K562 (cell line): Measurements from ENCODE around the gene KMT5B. TPM values are rescaled to one million over a fixed set of nuclear protein-coding genes. Genes with fewer than 3 reads are reported as not detected.

Experiments
- ATAC-seq: fragments of 200-7000 bp; cut with Tn5 transposase; 3 replicates; pipeline ENCODE4 v1.9.1; 2020; ENCODE audit warnings: moderate library complexity
- BruUV-seq: library from RNA; stranded (reverse); fragments of 400-500 nt; replicated peaks from 2 replicates; lab custom pipeline; 2021; lab: Mats Ljungman, UMichigan
- CTCF ChIA-PET: fragments of 300-600 bp; formaldehyde crosslinking; extraction: SDS; loops from one replicate; lab custom pipeline; 2021; ENCODE audit warnings: low intra/inter-chr PET ratio; lab: Yijun Ruan, JAX
- POLR2A ChIA-PET: fragments of 300-600, 350-650 bp; sonication (Branson Sonifier 250); formaldehyde crosslinking; extraction: SDS; loops from one replicate; lab custom pipeline; 2021; ENCODE audit warnings: antibody characterized with exemption, inconsistent platforms; lab: Yijun Ruan, JAX
- DNase-seq, 4 experiments: peaks; one replicate each; pipeline versions ENCODE4 v3.0.0 to v3.0.0-alpha.2; 2011 to 2018; ENCODE audit warnings: low spot score in 3 of 4, mixed read lengths in 3 of 4; ENCODE audit errors: extremely low read depth in 1 of 4
- FAIRE-seq: peaks from 2 replicates; lab custom pipeline; 2011; peaks lifted over from hg19 to GRCh38; lab: Jason Lieb, UNC
- H2AFZ ChIP-seq: 2 replicates; pipeline ENCODE4 v1.6.0; 2011; ENCODE audit warnings: low read depth, low read length, control low read depth, inconsistent platforms
- H3K27ac ChIP-seq: fragments of 200-600 bp; 3 replicates; pipeline ENCODE4 v1.8.0; 2011; ENCODE audit warnings: low read depth, mild to moderate bottlenecking, control low read depth, inconsistent platforms, low read length, moderate library complexity, mixed read lengths; ENCODE audit errors: extremely low read depth
- H3K27me3 ChIP-seq, 2 experiments: fragments of 300-600 bp in 1 of 2; 2 replicates in 1 of 2; 3 replicates in 1 of 2; pipeline versions ENCODE4 v1.6.0 to v1.8.0; 2011; ENCODE audit warnings: inconsistent platforms in 2 of 2, low read length in 2 of 2, mild to moderate bottlenecking in 1 of 2, mixed read lengths in 1 of 2, moderate library complexity in 1 of 2; ENCODE audit not compliant: control insufficient read depth in 2 of 2, insufficient read depth in 2 of 2
- H3K36me3 ChIP-seq: fragments of 300-600 bp; 3 replicates; pipeline ENCODE4 v1.8.0; 2011; ENCODE audit warnings: mild to moderate bottlenecking, low read length, inconsistent platforms; ENCODE audit not compliant: control insufficient read depth, insufficient read depth
- H3K4me1 ChIP-seq, 2 experiments: fragments of 200-600 bp in 1 of 2; replicated peaks in 1 of 2; 2 replicates in 1 of 2; 3 replicates in 1 of 2; pipeline versions ENCODE4 v1.5.1 to v1.8.0; 2011; ENCODE audit warnings: inconsistent platforms in 2 of 2, low read length in 2 of 2, mild to moderate bottlenecking in 1 of 2, mixed read lengths in 1 of 2, moderate library complexity in 1 of 2; ENCODE audit not compliant: control insufficient read depth in 2 of 2, insufficient read depth in 2 of 2
- H3K4me2 ChIP-seq: 2 replicates; pipeline ENCODE4 v1.6.1; 2011; ENCODE audit warnings: low read length, control low read depth, inconsistent platforms, mixed read lengths; ENCODE audit not compliant: insufficient read depth
- H3K4me3 ChIP-seq: fragments of 200-600 bp; sonication (generic), shearing (Covaris generic); 2 replicates; pipeline ENCODE4 v1.5.1; 2016; ENCODE audit warnings: control low read depth, inconsistent platforms
- H3K79me2 ChIP-seq: fragments of 200-600 bp; 3 replicates; pipeline ENCODE4 v1.8.0; 2011; ENCODE audit warnings: low read length, inconsistent platforms; ENCODE audit not compliant: control insufficient read depth, insufficient read depth
- H3K9ac ChIP-seq, 2 experiments: 2 replicates each; pipeline versions ENCODE4 v1.6.0 to v1.6.1; 2011; ENCODE audit warnings: low read depth in 2 of 2, low read length in 2 of 2, control low read depth in 1 of 2, inconsistent platforms in 1 of 2, mild to moderate bottlenecking in 1 of 2, mixed read lengths in 1 of 2; ENCODE audit not compliant: insufficient read depth in 1 of 2
- H3K9me1 ChIP-seq: one replicate; pipeline ENCODE4 v1.6.0; 2011; ENCODE audit warnings: inconsistent platforms, mild to moderate bottlenecking, low read length, moderate library complexity; ENCODE audit not compliant: control insufficient read depth, insufficient read depth
- H3K9me3 ChIP-seq: replicated peaks from 2 replicates; pipeline ENCODE4 v1.5.1; 2011; ENCODE audit warnings: low read depth, low read length, inconsistent platforms; ENCODE audit not compliant: control insufficient read depth, insufficient read depth
- H4K20me1 ChIP-seq: replicated peaks from 2 replicates; pipeline ENCODE4 v1.6.1; 2011; ENCODE audit warnings: low read length, inconsistent platforms, mixed read lengths; ENCODE audit not compliant: control insufficient read depth, insufficient read depth
- ATF4 ChIP-seq: fragments of 450-650 bp; formaldehyde crosslinking; IDR thresholded peaks from 2 replicates; pipeline ENCODE4 v1.4.0; 2022; ENCODE audit warnings: mild to moderate bottlenecking, moderate library complexity
- CBFA2T2 ChIP-seq: fragments of 450-650 bp; conservative IDR thresholded peaks from 2 replicates; pipeline ENCODE4 v1.6.1; 2017; ENCODE audit warnings: mild to moderate bottlenecking
- CHD2 ChIP-seq: IDR thresholded peaks from 2 replicates; pipeline ENCODE4 v1.6.1; 2011; ENCODE audit warnings: low read depth, low read length
- GABPB1 ChIP-seq: sonication (generic); formaldehyde crosslinking; IDR thresholded peaks from 2 replicates; pipeline ENCODE4 v1.8.0; 2022; ENCODE audit warnings: mild to moderate bottlenecking, missing genetic modification reagents
- POLR2AphosphoS2 ChIP-seq: IDR thresholded peaks from 2 replicates; pipeline ENCODE4 v1.6.1; 2012; ENCODE audit warnings: low read length, improper control_type of control experiment
- POLR2B ChIP-seq: fragments of 450-650 bp; IDR thresholded peaks from 2 replicates; pipeline ENCODE4 v1.6.1; 2018; ENCODE audit warnings: low read depth; ENCODE audit not compliant: partially characterized antibody
- POLR2G ChIP-seq: fragments of 200-400 bp; formaldehyde crosslinking; IDR thresholded peaks from 2 replicates; pipeline ENCODE4 v1.6.1; 2017; ENCODE audit warnings: low read depth, mild to moderate bottlenecking, antibody characterized with exemption, low read length, moderate library complexity
- PTBP1 ChIP-seq: fragments of 200-400 bp; formaldehyde crosslinking; IDR thresholded peaks from 2 replicates; pipeline ENCODE4 v1.6.1; 2017; ENCODE audit warnings: low read depth, low read length
- RBM22 ChIP-seq: fragments of 200-400 bp; formaldehyde crosslinking; IDR thresholded peaks from 2 replicates; pipeline ENCODE4 v1.6.1; 2018; ENCODE audit warnings: low read length, low read depth; ENCODE audit not compliant: poor library complexity, severe bottlenecking
- ZNF507 ChIP-seq: conservative IDR thresholded peaks from 2 replicates; pipeline ENCODE4 v1.6.1; 2017; ENCODE audit warnings: missing genetic modification characterization, missing compliant biosample characterization
- WGBS: fragments of 100-300 bp; shearing (Covaris generic); methylation state at CpG from one replicate; pipeline ENCODE4 v1.1.6; 2016; ENCODE audit warnings: low coverage, mixed read lengths; ENCODE audit not compliant: insufficient coverage; ENCODE audit errors: missing lambda C conversion rate; 5-methylcytosine and 5-hydroxymethylcytosine counted together
- in situ Hi-C: fragments of 300-500 bp; cut with MboI; formaldehyde crosslinking; loops from 4 replicates; pipeline ENCODE4 v1.15.0; 2018; ENCODE audit warnings: inconsistent platforms, mixed read lengths
- intact Hi-C: fragments of 100-400 bp; cut with micrococcal nuclease; formaldehyde crosslinking; loops from 2 replicates; pipeline ENCODE4 v1.14.2; 2022
- polyA plus RNA-seq, 8 experiments: library from polyadenylated mRNA; depleted of rRNA in 4 of 8; stranded (reverse) in 5 of 8; unstranded in 3 of 8; fragments of >200 nt; fragmentation: Nextera tagmentation in 2 of 8; fragmentation: Illumina TruSeq in 1 of 8; extraction: Ambion mirVana in 2 of 8; extraction: Trizol in 1 of 8; gene quantifications; 2 replicates each; pipeline versions ENCODE4 v1.2.1 to v1.2.3, GENCODE V29; 2011 to 2014; ENCODE audit warnings: inconsistent platforms in 1 of 8, missing spikeins in 1 of 8
- total RNA-seq, 7 experiments: library from RNA; depleted of rRNA in 6 of 7; stranded (reverse); fragments of >200 nt in 6 of 7; fragmentation: Illumina TruSeq in 2 of 7; extraction: Trizol in 2 of 7; gene quantifications; 2 replicates each; pipeline versions ENCODE4 v1.2.1 to v1.2.3, GENCODE V29; 2011 to 2021; ENCODE audit warnings: low replicate concordance in 1 of 7
- TF ChIP-seq, protein P1 (sequence below): fragments of 250-450 bp; sonication (Bioruptor Pico); IDR thresholded peaks from 2 replicates; pipeline ENCODE4 v1.4.0; 2020

The KMT5B gene
- total and polyA plus RNA-seq, 9 of the 15 experiments (the other 6 are each of a cell fraction or from before 2014, with no cell fraction given): 7.3 to 27.3 (median 20.9) TPM

DNA sequence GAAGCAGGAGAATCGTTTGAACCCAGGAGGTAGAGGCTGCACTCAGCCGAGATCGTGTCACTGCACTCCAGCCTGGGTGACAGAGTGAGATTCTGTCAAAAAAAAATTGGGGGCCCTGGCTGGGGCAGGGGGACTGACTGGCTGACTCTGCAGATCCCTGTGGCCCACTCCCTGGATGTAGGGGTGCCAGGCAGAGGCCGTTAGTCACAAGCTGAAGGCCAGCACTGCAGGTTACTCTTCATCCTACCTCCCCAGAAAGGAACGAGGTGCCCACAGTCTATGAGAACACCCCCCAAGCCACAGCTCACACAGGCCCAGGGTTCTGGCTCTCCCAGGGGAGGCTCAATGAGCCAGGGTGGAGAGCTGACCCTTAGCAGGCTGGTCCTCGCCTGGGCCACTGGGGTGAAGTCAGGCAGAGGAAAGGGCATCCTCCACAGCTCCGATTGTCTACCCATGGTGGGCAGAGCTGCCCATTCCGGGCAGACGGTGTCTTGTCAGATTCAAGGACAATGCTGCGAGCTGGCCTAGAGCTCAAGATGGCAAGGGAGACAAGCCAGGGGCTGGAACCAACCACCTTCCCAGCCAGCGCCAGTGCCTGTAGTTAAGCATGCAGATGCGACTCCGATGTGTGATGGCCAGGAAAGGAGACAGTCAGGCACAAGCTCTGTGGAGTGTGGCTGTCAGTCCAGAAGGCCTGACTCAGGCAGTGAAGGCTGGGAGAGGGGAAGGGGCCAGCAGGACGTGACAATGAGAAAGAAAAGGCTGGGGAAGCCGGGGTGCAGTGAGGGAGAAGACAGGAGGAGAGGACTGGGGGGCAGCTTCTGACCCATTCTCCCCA, 46.2 kb upstream of the KMT5B start (continued):
- TF ChIP-seq POLR2B (peak; percentile 55), PTBP1 (no peak), GABPB1 (CRISPR knock-in tag) (0 out of 2 replicates have a peak, but pooled peaks have one; percentile 36), POLR2AphosphoS2 (peak; percentile 67; the same call in 1 of the 2 replicates)

GRCh38 chr11:68258363-68258765, 45.3 kb upstream of the KMT5B start:
- Histone ChIP-seq H3K9ac (no peak overlapping the region), H3K4me3 (no peak overlapping the region), H3K4me2 (no peak overlapping the region), H3K9me3 (no peaks in the 10 kb centered on the region), H3K27ac (no peak overlapping the region), H3K79me2 (no peaks in the 10 kb centered on the region), H3K27me3 (no peaks in the 10 kb centered on the region), H3K36me3 (peaks cover 30% of the 10 kb centered on the region; the same call in 2 of the 3 replicates), H4K20me1 (peaks cover 3% of the 10 kb centered on the region; the same call in 1 of the 2 replicates), H3K4me1 (peaks cover 9 to 15% of the 10 kb centered on the region in 2 experiments; a peak in 4 of 5 replicates), H3K9me1 (no peaks in the 10 kb centered on the region), H2AFZ (no peak overlapping the region)
- DNase-seq (no peak), ATAC-seq (no peak), FAIRE-seq (no peak)
- in situ Hi-C loops: loop anchor here (5.0 to 10.0 kb wide), 2 partner anchors 39 to 186 kb away; no protein-coding TSS in a partner anchor
- no TSS peak for BruUV-seq
- TF ChIP-seq POLR2G (peak; percentile 83), RBM22 (peak; percentile 56), ZNF507 (no peak), ATF4 (CRISPR knock-in tag) (no peak), CBFA2T2 (no peak), CHD2 (no peak)
- TF ChIP-seq, protein P1, sequence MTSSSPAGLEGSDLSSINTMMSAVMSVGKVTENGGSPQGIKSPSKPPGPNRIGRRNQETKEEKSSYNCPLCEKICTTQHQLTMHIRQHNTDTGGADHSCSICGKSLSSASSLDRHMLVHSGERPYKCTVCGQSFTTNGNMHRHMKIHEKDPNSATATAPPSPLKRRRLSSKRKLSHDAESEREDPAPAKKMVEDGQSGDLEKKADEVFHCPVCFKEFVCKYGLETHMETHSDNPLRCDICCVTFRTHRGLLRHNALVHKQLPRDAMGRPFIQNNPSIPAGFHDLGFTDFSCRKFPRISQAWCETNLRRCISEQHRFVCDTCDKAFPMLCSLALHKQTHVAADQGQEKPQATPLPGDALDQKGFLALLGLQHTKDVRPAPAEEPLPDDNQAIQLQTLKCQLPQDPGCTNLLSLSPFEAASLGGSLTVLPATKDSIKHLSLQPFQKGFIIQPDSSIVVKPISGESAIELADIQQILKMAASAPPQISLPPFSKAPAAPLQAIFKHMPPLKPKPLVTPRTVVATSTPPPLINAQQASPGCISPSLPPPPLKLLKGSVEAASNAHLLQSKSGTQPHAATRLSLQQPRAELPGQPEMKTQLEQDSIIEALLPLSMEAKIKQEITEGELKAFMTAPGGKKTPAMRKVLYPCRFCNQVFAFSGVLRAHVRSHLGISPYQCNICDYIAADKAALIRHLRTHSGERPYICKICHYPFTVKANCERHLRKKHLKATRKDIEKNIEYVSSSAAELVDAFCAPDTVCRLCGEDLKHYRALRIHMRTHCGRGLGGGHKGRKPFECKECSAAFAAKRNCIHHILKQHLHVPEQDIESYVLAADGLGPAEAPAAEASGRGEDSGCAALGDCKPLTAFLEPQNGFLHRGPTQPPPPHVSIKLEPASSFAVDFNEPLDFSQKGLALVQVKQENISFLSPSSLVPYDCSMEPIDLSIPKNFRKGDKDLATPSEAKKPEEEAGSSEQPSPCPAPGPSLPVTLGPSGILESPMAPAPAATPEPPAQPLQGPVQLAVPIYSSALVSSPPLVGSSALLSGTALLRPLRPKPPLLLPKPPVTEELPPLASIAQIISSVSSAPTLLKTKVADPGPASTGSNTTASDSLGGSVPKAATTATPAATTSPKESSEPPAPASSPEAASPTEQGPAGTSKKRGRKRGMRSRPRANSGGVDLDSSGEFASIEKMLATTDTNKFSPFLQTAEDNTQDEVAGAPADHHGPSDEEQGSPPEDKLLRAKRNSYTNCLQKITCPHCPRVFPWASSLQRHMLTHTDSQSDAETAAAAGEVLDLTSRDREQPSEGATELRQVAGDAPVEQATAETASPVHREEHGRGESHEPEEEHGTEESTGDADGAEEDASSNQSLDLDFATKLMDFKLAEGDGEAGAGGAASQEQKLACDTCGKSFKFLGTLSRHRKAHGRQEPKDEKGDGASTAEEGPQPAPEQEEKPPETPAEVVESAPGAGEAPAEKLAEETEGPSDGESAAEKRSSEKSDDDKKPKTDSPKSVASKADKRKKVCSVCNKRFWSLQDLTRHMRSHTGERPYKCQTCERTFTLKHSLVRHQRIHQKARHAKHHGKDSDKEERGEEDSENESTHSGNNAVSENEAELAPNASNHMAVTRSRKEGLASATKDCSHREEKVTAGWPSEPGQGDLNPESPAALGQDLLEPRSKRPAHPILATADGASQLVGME (CRISPR knock-in tag): no peak
- ChIA-PET POLR2A (interaction anchor here (0.6 to 3.8 kb wide), 4 partner anchors 7 to 1070 kb away, joined by 3 to 19 read pairs (median 7); no protein-coding TSS in a partner anchor), CTCF (interaction anchor here (1.6 to 3.0 kb wide), 3 partner anchors 39 to 189 kb away, joined by 8 to 35 read pairs (median 11); no protein-coding TSS in a partner anchor)
- intact Hi-C loops: loop anchor here (5.0 kb wide), 2 partner anchors 124 to 189 kb away; no protein-coding TSS in a partner anchor
- WGBS: 79% methylated on average over 13 of the region's 13 CpGs
